RWPE2 (cell line): Measurements from ENCODE around the gene CEP85L.

Experiments used
- ATAC-seq: fragments of 200-7000 bp; cut with Tn5 transposase; 3 replicates; pipeline ENCODE4 v1.9.1; 2021; ENCODE audit warnings: low read depth
- DNase-seq: peaks from one replicate; pipeline ENCODE4 v3.0.0-alpha.2; 2020; ENCODE audit warnings: low spot score
- H3K27ac ChIP-seq: fragments of 450-650 bp; 2 replicates; pipeline ENCODE4 v1.5.1; 2017; ENCODE audit warnings: mild to moderate bottlenecking; ENCODE audit not compliant: poor library complexity, severe bottlenecking
- H3K27me3 ChIP-seq: fragments of 250-450 bp; sonication (Bioruptor Pico); 2 replicates; pipeline ENCODE4 v1.5.1; 2021; ENCODE audit warnings: mild to moderate bottlenecking, moderate library complexity; ENCODE audit not compliant: insufficient read depth, poor library complexity, severe bottlenecking
- H3K36me3 ChIP-seq: fragments of 250-450 bp; sonication (Bioruptor Pico); 2 replicates; pipeline ENCODE4 v1.5.1; 2020; ENCODE audit warnings: low read depth, mild to moderate bottlenecking, moderate library complexity
- H3K4me1 ChIP-seq: fragments of 250-450 bp; sonication (Bioruptor Pico); 2 replicates; pipeline ENCODE4 v1.5.1; 2021; ENCODE audit warnings: mild to moderate bottlenecking, moderate library complexity; ENCODE audit not compliant: insufficient read depth, poor library complexity, severe bottlenecking
- H3K4me3 ChIP-seq: fragments of 250-450 bp; sonication (Bioruptor Pico); 2 replicates; pipeline ENCODE4 v1.5.1; 2021; ENCODE audit warnings: mild to moderate bottlenecking, moderate library complexity; ENCODE audit not compliant: severe bottlenecking
- H3K9me3 ChIP-seq: fragments of 250-450 bp; sonication (Bioruptor Pico); 2 replicates; pipeline ENCODE4 v1.5.1; 2021; ENCODE audit warnings: mild to moderate bottlenecking, moderate library complexity; ENCODE audit not compliant: severe bottlenecking
- CTCF ChIP-seq: fragments of 450-650 bp; IDR thresholded peaks from one replicate; pipeline ENCODE4 v1.5.1; 2017; ENCODE audit warnings: mild to moderate bottlenecking, moderate library complexity; ENCODE audit not compliant: poor library complexity, severe bottlenecking

CEP85L gene

GRCh38 chr6:118546164-118546879 is 105.1 kb downstream of the CEP85L start:
- Histone ChIP-seq H3K4me1 (peaks cover 1% of the 10 kb centered on the region), H3K9me3 (no peaks in the 10 kb centered on the region), H3K27me3 (no peaks in the 10 kb centered on the region), H3K4me3 (no peak overlapping the region), H3K36me3 (no peaks in the 10 kb centered on the region), H3K27ac (no peak overlapping the region)
- ATAC-seq (no peak), DNase-seq (no peak)
- no peak for TF ChIP-seq CTCF

GRCh38 chr6:118544105-118544504 is 107.3 kb downstream of the CEP85L start:
- Histone ChIP-seq H3K9me3 (no peaks in the 10 kb centered on the region), H3K27ac (no peak overlapping the region), H3K27me3 (no peaks in the 10 kb centered on the region), H3K4me3 (no peak overlapping the region), H3K36me3 (no peaks in the 10 kb centered on the region), H3K4me1 (no peaks in the 10 kb centered on the region)
- TF ChIP-seq CTCF: no peak
- DNase-seq (no peak), ATAC-seq (no peak)

- Histone ChIP-seq H3K27ac (no peak overlapping the region), H3K9me3 (no peaks in the 10 kb centered on the region), H3K36me3 (no peaks in the 10 kb centered on the region), H3K4me3 (no peak overlapping the region), H3K4me1 (no peaks in the 10 kb centered on the region), H3K27me3 (no peaks in the 10 kb centered on the region)
- TF ChIP-seq CTCF: no peak
- DNase-seq: no peak
- ATAC-seq: no peak
Observed at GRCh38 chr6:118542184-118542952, 109.0 kb downstream of the CEP85L start.

GRCh38 chr6:118537574-118537973 is 113.8 kb downstream of the CEP85L start:
- H3K9me3 ChIP-seq: no peaks in the 10 kb centered on the region
- no peak for DNase-seq
- no peak overlapping the region for H3K4me3 ChIP-seq
- no peak for ATAC-seq
- H3K4me1 ChIP-seq: no peaks in the 10 kb centered on the region
- H3K27me3 ChIP-seq: no peaks in the 10 kb centered on the region
- TF ChIP-seq CTCF: no peak
- H3K27ac ChIP-seq: no peak overlapping the region
- H3K36me3 ChIP-seq: no peaks in the 10 kb centered on the region

- Histone ChIP-seq H3K27me3 (no peaks in the 10 kb centered on the region), H3K4me1 (no peaks in the 10 kb centered on the region), H3K36me3 (no peaks in the 10 kb centered on the region), H3K4me3 (no peak overlapping the region), H3K27ac (no peak overlapping the region), H3K9me3 (no peaks in the 10 kb centered on the region)
- no peak for TF ChIP-seq CTCF
- ATAC-seq (no peak), DNase-seq (no peak)
Observed at GRCh38 chr6:118536478-118536877, 114.9 kb downstream of the CEP85L start.
